HG02885 (cell line): ENCODE results near the gene CARD14.
"Not testable (repeated sequence)": the region's sequence is repeated elsewhere in the genome, so short reads cannot be mapped to it uniquely, and the experiment has no call there.

Experiments used
- ATAC-seq: cut with Tn5 transposase; IDR thresholded peaks from one replicate; pipeline ENCODE4 v1.9.1; 2021; ENCODE audit warnings: mild to moderate bottlenecking; ENCODE audit not compliant: unreplicated experiment, poor library complexity

Gene CARD14

DNA sequence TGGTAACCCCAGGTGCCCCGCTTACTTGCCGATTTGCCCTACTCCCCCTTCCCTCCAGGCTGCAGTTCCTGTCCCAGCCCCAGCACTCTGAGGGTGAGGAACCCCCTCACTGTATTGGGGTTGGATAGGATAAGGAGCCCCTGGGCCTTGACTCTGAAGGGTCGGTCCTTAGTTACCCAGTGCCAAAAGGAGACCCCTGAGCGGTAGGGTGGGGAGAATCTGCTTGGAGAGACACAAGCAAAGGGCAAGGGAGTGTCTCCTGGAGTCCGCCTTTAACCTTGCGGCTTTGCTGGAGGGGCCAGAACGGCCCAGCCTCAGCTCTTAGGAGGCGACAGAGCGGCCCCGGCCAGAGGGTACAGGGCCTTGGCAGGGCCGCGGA, 13.0 kb downstream of the CARD14 start:
- no peak for ATAC-seq

DNA sequence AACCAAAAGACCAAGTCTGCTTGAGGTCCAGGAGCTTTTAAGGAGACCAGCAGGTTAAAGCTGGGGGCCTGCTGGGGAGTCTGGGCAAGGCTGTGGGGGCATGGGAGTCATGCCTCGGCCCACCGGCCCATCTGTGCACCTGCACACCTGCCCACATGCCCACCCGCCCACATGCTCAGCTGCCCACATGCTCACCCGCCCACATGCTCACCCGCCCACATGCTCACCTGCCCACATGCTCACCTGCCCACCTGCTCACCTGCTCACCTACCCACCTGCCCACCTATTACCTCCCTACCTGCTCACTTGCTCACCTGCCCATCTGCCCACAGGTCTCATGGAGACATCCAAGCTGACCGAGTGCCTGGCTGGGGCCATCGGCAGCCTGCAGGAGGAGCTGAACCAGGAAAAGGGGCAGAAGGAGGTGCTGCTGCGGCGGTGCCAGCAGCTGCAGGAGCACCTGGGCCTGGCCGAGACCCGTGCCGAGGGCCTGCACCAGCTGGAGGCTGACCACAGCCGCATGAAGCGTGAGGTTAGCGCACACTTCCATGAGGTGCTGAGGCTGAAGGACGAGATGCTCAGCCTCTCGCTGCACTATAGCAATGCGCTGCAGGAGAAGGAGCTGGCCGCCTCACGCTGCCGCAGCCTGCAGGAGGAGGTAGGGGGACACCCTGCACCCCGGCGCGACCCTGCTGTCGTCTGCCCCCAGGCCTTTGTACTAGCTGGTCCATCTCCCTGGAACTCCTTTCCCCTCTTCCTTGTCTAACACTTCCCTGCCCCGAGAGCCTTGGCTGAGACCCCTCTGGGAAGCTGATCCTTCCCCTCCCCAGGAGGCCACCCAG, 14.0 kb downstream of the CARD14 start:
- no peak for ATAC-seq

DNA sequence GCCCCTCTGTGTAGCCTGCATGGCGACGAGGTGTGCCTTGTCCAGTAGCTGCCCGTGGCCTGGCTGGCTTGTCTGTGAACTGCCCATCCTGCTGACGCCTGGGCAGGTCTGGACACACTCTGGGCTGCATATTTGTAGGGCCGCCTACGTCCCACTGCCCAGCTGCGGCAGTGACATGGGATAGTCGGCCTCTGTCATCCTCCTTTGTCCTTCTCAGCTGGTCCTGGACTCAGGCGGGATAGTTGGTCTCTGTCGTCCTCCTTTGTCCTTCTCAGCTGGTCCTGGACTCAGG, 14.5 kb downstream of the CARD14 start:
- ATAC-seq, result no peak

DNA sequence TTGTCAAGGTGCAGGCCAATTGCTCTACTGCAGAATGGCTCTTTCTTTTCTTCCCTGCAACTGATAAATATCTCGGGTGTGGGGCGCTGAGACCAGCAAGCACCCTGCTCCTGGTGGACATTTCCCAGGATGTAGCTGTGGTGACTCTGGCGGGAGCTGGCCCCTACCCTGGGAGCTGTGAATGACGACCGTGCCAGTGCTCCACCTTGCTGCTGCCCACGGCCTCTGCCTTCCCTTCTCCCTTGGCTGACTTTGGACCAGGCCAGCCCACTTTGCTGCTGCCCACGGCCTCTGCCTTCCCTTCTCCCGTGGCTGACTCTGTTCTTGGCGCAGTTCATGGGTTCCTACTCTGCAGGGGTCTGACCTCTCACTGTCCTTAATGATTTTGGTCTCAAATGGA, 16.1 kb downstream of the CARD14 start:
- ATAC-seq, result no peak

DNA sequence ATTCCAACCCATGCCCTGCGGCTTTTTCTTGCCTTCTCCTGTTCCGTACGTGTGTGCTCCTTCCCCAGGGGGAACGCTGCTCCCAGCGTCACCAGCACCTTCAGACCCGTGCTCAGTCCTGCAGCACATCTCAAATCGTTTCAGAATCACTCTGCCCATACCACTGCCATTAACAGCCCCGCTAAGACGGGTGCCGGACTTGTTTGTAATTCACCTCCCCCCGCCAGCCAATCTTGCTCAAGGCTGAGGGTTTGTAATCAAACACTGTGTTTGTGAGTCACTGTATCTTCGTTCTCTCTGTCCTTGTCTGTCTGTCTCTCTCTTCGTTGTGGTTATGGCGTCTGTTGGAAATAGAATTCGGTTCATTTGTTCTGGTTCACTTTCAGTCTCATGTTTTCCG, 17.3 kb downstream of the CARD14 start:
- no peak for ATAC-seq

DNA sequence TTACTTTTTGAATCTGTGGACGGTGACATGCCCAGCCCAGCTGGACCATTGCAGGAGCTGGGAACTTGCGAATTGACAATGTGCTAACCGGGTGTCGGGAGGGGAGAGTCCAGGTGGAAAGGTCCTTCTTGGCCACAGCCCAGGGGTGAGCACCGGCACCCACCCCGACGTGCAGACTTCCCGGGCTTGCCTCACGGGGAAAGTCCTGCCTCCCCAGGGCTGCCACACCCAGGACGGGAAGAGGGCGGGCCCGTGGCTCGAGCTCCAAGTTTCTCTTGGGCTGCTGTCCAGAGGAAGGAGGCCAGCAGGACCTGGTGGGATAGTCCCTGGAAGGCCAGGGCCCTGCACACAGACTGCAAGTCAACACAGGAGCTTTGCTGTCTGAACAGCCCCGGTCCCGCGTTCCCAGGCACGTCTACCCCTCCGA, 17.7 kb downstream of the CARD14 start:
- no peak for ATAC-seq

DNA sequence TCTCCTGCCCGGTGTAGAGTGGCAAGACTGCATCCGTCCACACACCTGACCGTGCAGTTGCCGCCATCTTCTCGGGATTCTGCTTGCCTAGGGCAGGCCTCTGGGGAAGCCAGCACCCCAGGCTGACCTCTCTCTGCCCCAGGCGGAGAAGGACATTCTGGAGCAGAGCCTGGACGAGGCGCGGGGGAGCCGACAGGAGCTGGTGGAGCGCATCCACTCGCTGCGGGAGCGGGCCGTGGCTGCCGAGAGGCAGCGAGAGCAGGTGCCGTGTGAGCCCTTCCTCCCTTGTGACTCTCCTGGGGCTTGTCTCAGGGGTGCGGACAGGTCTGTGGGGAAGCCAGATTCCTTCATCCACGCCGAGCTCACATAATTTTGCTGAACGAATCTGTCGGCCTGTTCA, 19.8 kb downstream of the CARD14 start:
- ATAC-seq, result no peak

DNA sequence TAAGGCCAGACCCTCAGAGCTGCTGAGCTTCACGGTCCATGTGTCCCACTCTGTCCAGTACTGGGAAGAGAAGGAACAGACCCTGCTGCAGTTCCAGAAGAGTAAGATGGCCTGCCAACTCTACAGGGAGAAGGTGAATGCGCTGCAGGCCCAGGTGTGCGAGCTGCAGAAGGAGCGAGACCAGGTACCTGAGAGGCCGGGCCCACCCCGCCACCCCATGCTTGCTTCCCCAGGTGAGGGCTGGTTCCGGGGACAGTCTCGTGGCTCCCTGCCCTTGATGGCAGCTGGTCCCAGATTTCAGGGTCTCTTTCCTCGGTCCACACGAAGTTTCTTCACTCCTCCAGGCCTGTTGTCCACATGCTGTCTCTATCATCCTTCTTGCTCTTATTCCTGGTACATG, 20.9 kb downstream of the CARD14 start:
- ATAC-seq, result no peak

DNA sequence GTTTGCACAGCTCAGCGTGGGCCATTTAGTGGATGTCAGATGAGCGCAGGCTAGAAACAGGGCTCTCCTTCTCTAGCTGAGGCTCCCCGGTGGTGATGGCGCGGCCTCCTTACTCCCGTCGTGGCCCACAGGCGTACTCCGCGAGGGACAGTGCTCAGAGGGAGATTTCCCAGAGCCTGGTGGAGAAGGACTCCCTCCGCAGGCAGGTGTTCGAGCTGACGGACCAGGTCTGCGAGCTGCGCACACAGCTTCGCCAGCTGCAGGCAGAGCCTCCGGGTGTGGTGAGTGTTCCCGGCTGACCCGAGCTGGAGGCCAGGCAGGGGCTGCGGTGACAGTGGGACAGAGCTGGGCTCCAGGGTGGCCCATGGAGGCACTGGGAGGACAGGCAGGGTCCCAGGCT, 21.4 kb downstream of the CARD14 start:
- no peak for ATAC-seq

DNA sequence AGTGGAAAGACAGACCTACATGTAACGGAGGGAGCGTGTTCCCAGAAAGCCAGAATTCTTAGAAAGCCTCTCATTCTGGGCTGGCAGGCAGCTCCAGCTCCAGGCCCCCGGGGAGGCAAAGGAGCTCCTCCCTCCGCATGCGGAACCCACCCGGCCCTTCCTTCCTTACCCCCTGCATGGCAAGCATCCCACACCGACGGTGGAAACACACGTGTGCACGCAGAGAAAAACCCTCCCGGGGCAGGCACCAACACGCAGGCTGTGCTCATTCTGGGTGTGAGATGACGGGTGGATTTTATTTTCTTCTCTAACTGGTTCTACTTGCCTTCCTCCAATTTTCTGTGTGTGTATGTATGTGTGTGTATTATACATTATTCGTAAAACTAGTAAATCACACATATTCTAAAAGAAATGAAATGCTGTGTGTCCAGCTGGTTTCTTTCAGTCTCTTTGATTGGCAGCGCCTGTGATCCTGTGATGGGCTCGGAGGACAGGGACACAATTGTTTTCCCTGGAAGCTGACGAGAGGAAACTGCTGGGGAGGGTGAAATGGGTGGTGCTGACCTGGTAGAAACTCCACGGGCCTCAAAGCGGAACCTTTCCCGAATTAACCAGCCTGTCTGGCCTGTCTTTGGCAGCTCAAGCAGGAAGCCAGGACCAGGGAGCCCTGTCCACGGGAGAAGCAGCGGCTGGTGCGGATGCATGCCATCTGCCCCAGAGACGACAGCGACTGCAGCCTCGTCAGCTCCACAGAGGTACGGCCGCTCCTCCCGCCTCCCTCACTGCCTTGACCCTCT, 22.2 kb downstream of the CARD14 start:
- no peak for ATAC-seq

DNA sequence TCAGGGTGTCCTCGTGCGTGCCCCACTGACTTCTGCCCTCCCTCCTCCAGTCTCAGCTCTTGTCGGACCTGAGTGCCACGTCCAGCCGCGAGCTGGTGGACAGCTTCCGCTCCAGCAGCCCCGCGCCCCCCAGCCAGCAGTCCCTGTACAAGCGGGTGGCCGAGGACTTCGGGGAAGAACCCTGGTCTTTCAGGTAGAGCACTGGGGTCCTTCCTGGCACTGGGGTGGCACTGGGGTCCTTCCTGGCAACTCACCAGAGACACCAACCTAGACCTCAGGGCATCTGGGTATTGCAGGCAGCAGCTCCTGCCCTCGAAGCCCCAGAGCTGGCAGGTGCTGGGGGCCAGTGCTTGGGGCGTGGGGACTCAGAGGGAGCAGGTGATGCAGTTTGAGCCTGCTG, 25.3 kb downstream of the CARD14 start:
- no peak for ATAC-seq

DNA sequence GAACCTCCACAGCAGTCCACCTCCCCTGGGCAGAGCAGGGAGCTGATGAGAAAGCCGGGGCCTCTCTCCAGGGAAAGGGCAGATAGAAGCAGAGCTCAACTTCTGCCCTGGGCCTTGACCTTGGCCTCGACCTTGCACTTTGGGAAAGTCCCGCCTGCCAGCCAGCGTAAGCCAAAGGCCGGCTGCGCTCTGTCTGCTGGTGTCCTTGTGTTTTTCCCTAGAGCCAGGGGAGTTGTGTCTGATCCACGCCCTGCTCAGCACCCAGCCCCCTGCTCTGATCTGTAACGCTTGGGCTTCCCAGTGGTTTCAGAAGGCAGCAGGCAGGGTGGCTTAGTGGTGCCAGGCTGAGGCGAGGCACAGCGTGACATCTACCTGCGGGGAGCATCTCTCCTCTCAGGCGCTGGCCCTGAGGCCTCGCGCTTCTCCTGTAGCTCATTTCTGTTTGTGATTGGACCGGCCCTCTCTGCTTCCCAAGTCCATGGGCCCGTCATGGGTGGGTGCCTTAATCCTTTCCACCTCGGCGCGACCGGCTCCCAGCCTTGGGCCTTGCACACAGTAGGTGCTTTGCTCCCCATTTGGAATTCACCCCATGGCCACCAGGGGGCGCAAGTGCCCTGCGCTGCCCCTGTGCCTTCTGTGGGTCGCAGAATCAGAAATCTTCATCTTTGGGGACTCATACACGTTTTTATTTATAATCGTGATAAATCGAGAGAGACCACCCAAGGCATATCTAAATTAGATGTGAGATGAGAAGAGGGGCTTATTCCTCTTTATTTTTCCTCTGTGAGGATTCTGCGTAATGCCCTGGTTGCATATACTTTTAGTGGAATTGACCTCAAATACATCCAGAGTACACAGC, 26.1 kb downstream of the CARD14 start:
- no peak for ATAC-seq

DNA sequence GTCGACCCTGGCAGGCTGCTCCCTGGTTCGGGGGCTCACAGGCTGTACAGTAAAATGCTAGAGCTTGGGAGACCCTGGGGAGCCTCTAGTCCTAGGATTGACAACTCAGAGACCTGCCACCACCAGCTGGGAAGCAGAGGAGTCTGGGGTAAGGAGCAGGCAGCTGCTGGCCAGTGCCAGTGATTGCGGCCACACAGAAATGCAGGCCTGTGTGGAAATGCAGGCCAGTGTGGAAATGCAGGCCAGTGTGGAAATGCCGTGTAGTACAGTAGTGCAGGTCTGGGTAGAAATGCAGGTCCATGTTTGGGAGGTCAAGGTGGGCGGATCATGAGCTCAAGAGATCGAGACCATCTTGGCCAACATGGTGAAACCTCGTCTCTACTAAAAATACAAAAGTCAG, 26.8 kb downstream of the CARD14 start:
- ATAC-seq, result no peak

DNA sequence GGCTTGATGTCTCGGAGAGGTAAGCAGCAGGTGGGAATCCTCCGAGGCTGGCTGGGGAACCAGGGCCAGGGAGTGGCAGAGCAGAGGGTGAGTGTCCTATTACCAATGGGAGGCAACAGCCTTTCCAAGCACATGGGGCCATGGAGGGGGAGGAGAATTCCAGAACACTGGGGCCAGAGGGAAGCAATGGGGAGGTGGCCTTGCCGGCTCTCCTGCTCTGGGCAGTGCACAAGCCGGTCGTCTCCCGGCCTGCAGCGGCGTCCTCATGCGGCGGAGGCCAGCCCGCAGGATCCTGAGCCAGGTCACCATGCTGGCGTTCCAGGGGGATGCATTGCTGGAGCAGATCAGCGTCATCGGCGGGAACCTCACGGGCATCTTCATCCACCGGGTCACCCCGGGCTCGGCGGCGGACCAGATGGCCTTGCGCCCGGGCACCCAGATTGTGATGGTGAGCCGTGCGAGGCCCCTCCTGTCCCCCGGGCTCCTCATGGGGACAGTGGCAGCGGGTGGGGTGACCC, 28.4 kb downstream of the CARD14 start:
- no peak for ATAC-seq

DNA sequence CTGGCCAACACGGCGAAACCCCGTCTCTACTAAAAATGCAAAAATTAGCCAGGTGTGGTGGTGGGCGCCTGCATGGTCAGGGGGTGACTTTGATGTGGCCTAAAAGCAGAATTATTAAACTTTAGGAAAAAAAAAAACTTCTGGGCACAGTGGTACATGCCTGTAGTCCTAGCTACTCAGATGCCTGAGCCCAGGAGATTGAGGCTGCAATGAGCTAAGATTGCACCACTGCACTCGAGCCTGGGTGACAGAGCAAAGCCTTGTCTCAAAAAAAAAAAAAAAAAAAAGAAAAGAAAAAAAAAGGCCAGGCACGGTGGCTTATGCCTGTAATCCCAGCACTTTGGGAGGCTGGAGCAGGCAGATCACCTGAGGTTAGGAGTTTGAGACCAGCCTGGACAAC, 29.5 kb downstream of the CARD14 start:
- not testable (repeated sequence) for ATAC-seq

DNA sequence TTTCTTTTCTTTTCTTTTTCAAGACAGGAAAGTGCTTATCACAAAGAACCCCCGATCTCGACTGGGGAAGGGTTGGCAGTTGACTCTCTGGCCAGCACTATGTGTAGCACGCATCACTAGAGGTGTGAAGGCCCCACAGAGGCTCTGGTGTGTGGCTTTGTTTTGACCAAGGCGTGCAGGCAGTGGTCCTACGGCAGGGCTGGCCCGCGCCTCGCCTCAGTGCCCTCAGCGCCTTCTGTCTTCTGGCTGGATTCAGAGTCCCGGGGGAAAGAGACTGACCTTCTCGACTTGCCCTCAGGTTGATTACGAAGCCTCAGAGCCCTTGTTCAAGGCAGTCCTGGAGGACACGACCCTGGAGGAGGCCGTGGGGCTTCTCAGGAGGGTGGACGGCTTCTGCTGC, 31.6 kb downstream of the CARD14 start:
- ATAC-seq, result no peak

DNA sequence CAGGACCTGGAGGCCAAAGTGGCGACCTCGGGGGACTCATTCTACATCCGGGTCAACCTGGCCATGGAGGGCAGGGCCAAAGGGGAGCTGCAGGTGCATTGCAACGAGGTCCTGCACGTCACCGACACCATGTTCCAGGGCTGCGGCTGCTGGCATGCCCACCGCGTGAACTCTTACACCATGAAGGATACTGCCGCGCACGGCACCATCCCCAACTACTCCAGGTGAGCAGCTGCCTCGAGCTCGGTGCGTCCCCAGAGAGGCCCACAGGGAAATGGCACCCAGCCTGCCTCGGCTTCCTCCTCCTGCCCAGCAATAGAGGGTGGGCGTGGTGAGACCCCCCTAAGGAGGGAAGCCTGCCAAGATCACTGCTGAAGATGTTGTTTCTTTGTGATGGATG, 32.4 kb downstream of the CARD14 start:
- no peak for ATAC-seq

DNA sequence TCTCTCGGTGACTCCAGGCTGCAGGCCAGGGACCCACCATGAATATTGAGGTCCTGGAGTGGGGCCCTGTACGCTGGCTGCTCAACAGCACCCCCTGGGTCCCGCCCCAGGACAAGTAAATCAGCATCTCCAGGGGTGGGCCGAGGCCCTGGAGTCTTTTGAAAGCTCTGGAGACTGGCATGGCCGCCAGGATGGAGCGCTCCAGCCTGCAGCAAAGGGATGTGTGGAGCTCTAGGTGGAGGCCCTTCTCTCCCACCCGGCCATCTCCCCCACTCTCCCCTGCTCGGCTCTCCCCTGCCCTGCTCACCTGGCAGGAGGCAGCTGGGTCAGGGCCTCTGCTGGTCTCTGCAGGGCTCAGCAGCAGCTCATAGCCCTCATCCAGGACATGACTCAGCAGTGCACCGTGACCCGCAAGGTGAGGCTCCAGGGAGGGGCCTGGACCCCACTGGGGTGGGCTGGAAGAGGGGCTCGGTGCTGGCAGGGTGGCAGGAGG, 33.7 kb downstream of the CARD14 start:
- ATAC-seq, result no peak

DNA sequence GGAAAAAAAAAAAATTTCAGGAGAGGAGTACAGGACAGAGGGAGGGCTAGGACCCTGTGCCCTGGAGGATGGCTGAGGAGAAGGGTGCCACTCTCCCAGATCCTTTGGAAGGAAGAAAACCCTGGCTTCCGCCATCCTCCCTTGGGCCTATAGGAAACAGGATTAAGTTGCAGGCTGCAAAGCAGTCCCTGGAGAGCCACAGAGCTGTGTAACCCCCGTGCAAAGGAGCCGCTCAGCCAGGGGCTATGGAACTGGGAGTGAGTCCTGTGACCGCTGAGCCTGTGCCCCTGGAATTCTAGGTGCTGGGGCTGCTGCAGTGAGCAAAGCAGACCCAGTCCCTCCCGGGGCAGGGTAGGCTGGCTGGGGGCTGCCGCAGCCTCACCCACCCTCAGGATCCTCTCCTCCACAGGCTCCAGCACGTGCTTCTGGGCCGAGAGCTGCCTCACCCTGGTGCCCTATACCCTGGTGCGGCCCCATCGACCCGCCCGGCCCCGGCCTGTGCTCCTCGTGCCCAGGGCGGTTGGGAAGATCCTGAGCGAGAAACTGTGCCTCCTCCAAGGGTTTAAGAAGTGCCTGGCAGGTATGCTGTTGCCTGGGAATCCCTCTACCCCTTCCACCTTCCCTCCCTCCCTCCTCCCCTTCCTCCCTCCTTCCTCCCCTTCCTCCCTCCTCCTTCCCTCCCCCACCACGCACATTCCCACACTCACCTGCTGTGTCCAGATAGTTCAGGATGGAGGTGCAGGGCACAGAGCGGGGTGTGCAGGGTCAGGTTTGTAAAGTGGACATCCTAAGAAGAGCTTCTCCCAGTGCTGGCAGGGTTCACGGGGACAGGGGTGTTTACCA, 35.0 kb downstream of the CARD14 start:
- ATAC-seq, result no peak

DNA sequence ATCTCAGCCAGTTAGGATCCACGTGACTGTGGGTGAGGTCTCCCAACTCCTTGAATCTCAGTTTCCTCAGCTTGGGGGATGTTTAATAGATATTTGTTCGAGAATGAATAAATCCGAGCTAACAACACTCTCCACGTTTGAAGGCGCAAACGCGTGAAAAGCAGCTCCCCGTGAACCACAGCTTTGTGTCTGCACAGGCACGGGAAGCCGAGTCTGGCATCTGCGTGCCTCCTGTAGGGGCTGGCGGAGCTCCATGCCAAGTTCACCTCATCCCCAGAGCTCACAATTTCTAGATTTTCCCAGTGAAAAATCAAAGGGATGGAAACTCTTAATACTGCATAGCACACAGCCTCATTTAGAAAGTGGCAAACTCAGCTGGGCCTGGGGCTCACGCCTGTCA, 36.0 kb downstream of the CARD14 start:
- no peak for ATAC-seq
